ENCODE results near the gene GRID1. TPM values are rescaled to one million over a fixed set of nuclear protein-coding genes. Genes with fewer than 3 reads are reported as not detected.
A peak's percentile ranks its signal among the peaks of the same experiment; 100 is the strongest.

GRID1 gene
- total and polyA plus RNA-seq, 11 donors = 0.69 to 3.4 (median 1.6) TPM

DNA sequence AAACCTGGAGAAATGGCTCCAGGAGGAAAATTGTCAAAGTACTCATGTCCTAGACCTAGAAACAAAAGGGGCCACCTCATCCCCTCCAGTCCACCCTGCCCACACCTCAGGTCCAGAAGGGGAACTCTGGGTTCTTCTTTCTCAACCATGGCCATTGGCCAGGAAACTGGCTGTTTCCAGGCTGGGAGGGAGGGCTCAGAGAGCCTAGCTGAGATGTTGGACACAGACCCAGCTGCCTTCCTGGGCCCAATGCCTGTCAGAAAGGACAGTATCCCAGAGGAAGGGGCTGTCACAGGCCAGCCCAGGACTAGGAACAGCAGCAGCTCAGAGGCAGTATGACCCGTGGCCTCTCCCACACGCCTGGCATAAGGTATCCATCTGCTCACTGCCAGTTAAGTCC, 9.6 kb downstream of the GRID1 start:
- TF ChIP-seq POLR2A (IDR thresholded peaks at IDR 0.05) = no peak
- TF ChIP-seq, protein P1, sequence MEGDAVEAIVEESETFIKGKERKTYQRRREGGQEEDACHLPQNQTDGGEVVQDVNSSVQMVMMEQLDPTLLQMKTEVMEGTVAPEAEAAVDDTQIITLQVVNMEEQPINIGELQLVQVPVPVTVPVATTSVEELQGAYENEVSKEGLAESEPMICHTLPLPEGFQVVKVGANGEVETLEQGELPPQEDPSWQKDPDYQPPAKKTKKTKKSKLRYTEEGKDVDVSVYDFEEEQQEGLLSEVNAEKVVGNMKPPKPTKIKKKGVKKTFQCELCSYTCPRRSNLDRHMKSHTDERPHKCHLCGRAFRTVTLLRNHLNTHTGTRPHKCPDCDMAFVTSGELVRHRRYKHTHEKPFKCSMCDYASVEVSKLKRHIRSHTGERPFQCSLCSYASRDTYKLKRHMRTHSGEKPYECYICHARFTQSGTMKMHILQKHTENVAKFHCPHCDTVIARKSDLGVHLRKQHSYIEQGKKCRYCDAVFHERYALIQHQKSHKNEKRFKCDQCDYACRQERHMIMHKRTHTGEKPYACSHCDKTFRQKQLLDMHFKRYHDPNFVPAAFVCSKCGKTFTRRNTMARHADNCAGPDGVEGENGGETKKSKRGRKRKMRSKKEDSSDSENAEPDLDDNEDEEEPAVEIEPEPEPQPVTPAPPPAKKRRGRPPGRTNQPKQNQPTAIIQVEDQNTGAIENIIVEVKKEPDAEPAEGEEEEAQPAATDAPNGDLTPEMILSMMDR (IDR thresholded peaks at IDR 0.05) = no peak
- ATAC-seq = peak in 2 of 4 donors; percentile 12 to 30
- peak in 2 of 5 donors; percentile 30 to 57 for DNase-seq
- Histone ChIP-seq H3K27ac (no peak overlapping the region), H3K27me3 (peaks cover 0 to under 1% (median 0%) of the 10 kb centered on the region in 9 donors), H3K4me3 (no peak overlapping the region), H3K4me1 (peaks cover 0 to 50% (median 22%) of the 10 kb centered on the region in 12 donors), H3K36me3 (no peaks in the 10 kb centered on the region), H3K9me3 (peaks cover 0 to 6% (median 0%) of the 10 kb centered on the region in 12 donors)
- 68 to 84% (median 75%) methylated on average over 2 of the region's 2 CpGs for WGBS, 4 donors
- intact Hi-C loops (cut with DNase I) = loop anchor here in 2 of 10 donors (10.0 kb wide), 2 partner anchors 352 to 362 kb away; no protein-coding TSS in a partner anchor

DNA sequence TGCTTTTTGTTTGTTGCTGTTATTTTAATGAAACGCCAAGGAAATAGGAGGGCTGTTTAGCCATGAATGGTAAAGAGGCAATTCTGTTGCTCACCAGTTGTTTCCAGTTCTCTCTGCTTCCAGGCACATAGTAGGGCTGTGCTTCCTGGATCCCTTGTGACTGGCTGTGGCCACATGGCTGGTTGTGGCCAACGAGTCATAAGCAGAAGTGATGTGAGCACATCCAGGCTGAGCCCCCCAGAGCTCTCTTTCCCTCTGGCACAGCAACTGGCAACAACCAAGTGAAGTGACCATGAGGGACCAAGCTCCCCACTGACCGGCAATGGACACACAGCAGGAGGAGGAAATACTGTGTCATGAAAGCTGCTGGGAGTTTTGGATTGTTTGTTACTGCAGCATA, 10.3 kb downstream of the GRID1 start:
- Histone ChIP-seq H3K9me3 (peaks cover 0 to 6% (median 0%) of the 10 kb centered on the region in 12 donors), H3K27ac (peak overlapping the region in 2 of 12 donors; percentile 54 to 84), H3K36me3 (no peaks in the 10 kb centered on the region), H3K27me3 (no peaks in the 10 kb centered on the region), H3K4me3 (no peak overlapping the region), H3K4me1 (peaks cover 0 to 50% (median 18%) of the 10 kb centered on the region in 12 donors)
- 58 to 94% (median 86%) methylated on average over 3 of the region's 3 CpGs for WGBS, 4 donors
- intact Hi-C loops (cut with DNase I) = loop anchor here in 2 of 10 donors (10.0 kb wide), 2 partner anchors 351 to 361 kb away; no protein-coding TSS in a partner anchor
- TF ChIP-seq, protein P1 (IDR thresholded peaks at IDR 0.05) = no peak
- TF ChIP-seq POLR2A (IDR thresholded peaks at IDR 0.05) = no peak
- DNase-seq = peak in 1 of 5 donors; percentile 32
- ATAC-seq = no peak

DNA sequence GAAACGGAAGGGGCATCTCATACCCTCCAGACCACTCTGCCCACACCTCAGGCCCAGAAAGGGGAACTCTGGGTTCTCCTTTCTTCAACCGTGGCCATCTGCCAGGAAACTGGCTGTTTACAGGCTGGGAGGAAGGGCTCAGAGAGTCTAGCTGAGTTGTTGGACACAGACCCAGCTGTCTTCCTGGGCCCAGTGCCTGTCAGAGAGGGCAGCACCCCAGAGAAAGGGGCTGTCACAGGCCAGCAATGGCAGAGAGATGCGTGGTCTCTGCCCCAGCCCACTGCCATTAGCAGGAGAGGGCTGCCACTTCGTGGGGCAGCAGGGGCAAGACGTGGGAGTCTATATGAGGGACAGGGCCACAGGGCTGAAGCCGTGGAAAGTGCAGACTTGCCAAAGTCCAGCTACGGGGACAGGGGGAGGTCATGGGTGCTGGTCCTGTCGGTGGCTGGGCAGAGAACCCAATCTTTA, 11.0 kb downstream of the GRID1 start:
- Histone ChIP-seq H3K4me3 (no peak overlapping the region), H3K9me3 (peaks cover 0 to 6% (median 0%) of the 10 kb centered on the region in 12 donors), H3K4me1 (peaks cover 0 to 45% (median 14%) of the 10 kb centered on the region in 12 donors), H3K27ac (peak overlapping the region in 7 of 12 donors; percentile 16 to 84 (median 43)), H3K27me3 (no peaks in the 10 kb centered on the region), H3K36me3 (no peaks in the 10 kb centered on the region)
- peak; percentile 73 to 87 (median 75) for DNase-seq
- peak; percentile 75 to 88 (median 86) for ATAC-seq
- intact Hi-C loops (cut with DNase I) = loop anchor here in 2 of 10 donors (10.0 kb wide), 2 partner anchors 351 to 361 kb away; no protein-coding TSS in a partner anchor
- TF ChIP-seq POLR2A (IDR thresholded peaks at IDR 0.05) = no peak
- TF ChIP-seq, protein P1 (IDR thresholded peaks at IDR 0.05) = no peak
- 29 to 36% (median 32%) methylated on average over 8 of the region's 8 CpGs for WGBS, 4 donors

DNA sequence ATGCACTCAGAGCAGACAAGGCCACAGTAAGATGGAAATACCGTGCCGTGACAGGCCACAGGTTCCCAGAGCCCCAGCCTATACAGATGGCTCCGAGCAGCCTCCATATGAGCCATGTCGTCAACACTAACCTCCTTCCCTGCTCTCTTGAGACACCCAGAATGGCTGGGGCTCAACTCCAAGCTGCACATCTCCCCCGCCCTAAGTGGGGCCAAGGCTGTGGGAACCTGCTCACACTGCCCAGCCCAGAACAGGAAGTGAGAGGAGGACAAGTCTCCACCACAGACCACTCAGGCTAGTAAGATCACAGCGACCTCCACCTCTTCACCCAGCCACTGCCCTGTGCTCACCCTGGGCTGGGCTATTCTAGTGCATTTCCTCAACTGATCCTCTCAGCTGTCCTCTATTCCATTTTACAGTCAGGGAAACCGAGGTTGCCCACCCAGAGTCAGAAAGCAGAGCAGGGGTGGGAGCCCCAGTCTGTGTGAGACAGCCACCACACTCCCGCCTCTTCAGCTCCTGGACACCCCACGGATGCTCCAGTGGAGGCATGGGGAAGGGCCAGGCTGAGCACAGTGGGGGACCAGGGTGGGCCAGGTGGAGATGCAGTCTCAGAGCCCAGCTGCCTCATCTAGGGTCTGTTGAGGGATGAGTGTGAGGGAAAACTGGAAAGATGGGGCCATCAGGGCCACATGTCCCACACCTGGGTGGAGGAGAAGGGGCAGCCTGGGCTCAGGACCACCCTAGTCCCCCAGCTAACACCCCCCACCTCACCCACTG, 11.6 kb downstream of the GRID1 start:
- Histone ChIP-seq H3K27me3 (no peaks in the 10 kb centered on the region), H3K4me1 (peaks cover 0 to 39% (median 11%) of the 10 kb centered on the region in 12 donors), H3K4me3 (no peak overlapping the region), H3K27ac (peak overlapping the region in 3 of 12 donors; percentile 16 to 80 (median 54)), H3K9me3 (peaks cover 0 to 6% (median 0%) of the 10 kb centered on the region in 12 donors), H3K36me3 (no peaks in the 10 kb centered on the region)
- intact Hi-C loops (cut with DNase I) = loop anchor here in 2 of 10 donors (10.0 kb wide), 2 partner anchors 350 to 360 kb away; no protein-coding TSS in a partner anchor
- TF ChIP-seq, protein P1 (IDR thresholded peaks at IDR 0.05) = no peak
- no peak for TF ChIP-seq POLR2A (IDR thresholded peaks at IDR 0.05)
- peak in 1 of 4 donors; percentile 6 for ATAC-seq
- WGBS, 4 donors = 71 to 95% (median 80%) methylated on average over 5 to 9 of the region's 9 CpGs
- DNase-seq = peak in 2 of 5 donors; percentile 17 to 58
